NCI-H2107 (cell line): ENCODE data around the gene CD63.
"Not testable (repeated sequence)": the region's sequence is repeated elsewhere in the genome, so short reads cannot be mapped to it uniquely, and the experiment has no call there.

Source experiments
- DNase-seq: peaks from one replicate; lab custom pipeline; 2025; lab: John Stamatoyannopoulos, UW

The CD63 gene

DNA sequence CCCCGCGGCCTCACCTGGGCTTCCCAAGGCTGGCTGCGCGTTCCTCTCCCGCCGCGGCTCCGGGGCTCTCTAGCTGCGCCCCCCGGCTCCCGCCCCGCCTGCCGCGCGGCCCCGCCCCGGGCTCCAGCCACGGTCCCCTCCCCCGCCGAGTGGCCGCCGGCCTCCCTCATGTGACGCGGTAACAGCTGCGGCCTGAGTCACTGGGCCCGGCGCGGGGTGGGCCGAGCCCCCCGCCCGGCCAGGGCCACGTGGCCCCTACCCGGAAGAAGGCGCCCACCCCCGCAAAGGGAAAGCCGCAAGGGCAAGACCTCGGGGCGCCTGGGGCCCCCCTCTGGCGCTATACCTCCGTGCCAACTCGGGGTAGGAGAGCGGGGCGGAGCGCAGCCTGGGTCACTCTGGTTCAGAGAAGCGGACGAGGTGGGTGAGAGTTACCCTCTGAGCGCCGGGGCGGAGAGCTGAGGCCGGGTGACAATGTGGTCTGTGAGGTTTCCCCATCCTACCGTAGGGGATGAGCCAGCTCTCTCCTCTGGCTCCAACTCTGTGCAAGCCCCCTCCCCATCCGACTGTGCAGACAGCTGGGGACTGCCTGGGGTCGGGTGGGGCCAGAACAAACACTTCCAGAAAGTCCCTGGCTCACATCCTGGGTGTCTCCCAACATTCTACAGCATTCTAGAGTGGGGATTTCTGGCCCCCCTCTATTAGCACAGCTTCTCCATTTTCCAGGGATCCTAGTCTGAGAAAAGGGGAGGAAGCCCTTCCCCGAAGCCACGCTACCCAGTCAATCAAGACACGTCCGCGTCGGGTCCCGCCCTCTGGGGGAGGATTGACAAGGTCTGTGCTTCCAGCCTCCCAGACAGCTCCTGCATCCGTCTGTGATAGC, at the start of gene CD63:
Gene CD63 (minus strand): TSS at position 71 of the 880 bp plus-strand sequence. CDS start 668 bp downstream, outside the sequence.
- DNase-seq: peak; percentile 86

DNA sequence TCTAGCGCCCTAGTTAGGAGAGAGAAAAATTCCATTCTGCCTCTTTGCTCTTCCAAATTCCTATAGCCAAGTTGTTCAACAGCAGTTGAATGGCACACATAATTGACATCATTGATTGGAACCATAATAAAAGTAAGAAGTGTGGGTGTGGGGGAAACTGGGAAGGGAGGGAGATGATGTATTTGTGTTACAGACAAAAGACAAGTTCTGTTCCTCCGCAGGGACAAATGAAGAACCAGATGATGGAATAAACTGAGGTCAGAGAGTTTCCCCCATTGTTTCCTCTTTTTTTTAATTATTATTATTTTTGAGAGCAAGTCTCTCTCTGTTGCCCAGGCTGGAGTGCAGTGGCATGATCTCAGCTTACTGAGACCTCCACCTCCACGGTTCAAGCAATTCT, 49.0 kb upstream of the CD63 start:
- no peak for DNase-seq

GRCh38 chr12:55771736-55772135, 42.9 kb upstream of the CD63 start:
- DNase-seq: no peak

DNA sequence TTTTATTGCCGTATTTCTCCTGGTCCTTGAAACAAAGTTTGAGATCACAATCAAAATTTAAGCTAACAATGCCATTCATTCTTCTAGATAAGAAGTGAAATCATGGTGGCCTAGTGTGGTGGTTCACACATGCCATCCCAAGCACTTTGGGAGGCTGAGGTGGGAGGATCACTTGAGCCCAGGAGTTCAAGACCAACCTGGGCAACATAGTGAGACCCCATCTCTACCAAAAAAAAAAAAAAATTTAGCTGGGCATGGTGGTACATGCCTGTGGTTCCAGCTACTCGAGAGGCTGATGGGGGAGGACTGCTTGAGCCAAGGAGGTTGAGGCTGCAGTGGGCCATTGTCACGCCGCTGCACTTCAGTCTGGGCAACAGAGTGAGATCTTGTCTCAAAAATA, 38.3 kb upstream of the CD63 start:
- DNase-seq: no peak

- DNase-seq: no peak
Measured at GRCh38 chr12:55765736-55766290, 37.0 kb upstream of the CD63 start.

DNA sequence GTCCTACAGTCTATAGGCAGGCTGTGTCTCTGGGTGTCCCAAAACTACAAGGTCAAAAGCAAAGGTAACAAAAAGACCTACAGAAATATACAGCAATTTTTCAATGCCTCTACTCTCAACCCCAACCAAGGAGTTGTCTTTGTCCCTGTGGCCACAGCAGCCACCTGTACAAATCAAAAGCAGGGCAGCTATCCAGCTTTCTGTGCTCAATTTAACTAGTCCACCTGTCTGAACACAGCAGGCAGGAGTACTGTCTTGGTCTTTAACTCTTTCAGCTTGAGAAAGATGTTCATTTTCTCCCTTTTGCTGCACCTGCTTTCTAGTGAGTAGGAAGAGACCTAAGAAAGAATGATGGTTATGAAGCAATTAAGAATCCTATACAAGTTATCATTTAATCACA, 33.8 kb upstream of the CD63 start:
- DNase-seq: no peak

DNA sequence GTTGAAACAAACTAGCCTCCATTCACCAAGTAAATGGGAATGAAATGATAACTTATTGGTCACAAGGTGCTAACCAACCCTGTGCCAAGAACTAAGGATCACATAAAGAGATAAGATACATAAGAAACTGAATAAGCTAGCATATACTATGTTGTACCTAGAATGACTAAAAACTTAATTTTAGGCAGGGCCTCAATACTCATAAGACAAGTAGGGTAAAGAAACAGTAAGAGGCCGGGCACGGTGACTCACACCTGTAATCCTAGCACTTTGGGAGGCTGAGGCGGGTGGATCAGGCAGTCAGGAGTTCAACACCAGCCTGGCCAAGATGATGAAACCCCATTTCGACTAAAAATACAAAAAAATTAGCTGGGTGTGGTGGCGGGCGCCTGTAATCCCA, 31.9 kb upstream of the CD63 start:
- no peak for DNase-seq

- DNase-seq: not testable (repeated sequence)
Measured at GRCh38 chr12:55758575-55758974, 29.8 kb upstream of the CD63 start.

- no peak for DNase-seq
Measured at GRCh38 chr12:55757701-55758100, 28.9 kb upstream of the CD63 start.

- DNase-seq: no peak
Measured at GRCh38 chr12:55755246-55755645, 26.4 kb upstream of the CD63 start.

DNA sequence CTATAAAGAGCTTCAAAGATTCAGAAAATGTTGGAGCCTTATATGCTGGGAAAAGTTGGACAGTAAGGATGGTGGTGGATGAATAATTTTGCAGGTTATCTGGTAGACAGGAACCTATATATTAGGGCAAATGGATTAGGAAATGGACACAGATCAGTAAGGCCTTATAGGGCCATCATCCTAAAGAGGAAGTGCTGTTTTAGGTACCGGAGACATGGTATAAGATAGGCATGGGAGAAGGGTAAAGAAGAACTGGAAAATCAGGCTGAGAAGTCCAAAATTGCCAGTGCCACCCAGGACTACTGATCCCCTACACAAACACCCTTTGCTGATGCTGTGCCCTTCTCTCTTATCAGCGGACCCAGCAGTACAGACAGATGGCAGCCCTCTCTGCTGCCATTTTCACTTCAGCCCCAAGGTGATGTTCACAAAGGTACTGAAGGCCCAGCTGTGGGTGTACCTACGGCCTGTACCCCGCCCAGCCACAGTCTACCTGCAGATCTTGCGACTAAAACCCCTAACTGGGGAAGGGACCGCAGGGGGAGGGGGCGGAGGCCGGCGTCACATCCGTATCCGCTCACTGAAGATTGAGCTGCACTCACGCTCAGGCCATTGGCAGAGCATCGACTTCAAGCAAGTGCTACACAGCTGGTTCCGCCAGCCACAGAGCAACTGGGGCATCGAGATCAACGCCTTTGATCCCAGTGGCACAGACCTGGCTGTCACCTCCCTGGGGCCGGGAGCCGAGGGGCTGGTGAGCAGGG, 19.6 kb upstream of the CD63 start:
- DNase-seq: no peak

- no peak for DNase-seq
Measured at GRCh38 chr12:55746913-55747231, 18.1 kb upstream of the CD63 start.

GRCh38 chr12:55746174-55746912, 17.5 kb upstream of the CD63 start:
- DNase-seq: no peak

- peak; percentile 79 for DNase-seq
Measured at GRCh38 chr12:55745361-55746173, 16.8 kb upstream of the CD63 start.

DNA sequence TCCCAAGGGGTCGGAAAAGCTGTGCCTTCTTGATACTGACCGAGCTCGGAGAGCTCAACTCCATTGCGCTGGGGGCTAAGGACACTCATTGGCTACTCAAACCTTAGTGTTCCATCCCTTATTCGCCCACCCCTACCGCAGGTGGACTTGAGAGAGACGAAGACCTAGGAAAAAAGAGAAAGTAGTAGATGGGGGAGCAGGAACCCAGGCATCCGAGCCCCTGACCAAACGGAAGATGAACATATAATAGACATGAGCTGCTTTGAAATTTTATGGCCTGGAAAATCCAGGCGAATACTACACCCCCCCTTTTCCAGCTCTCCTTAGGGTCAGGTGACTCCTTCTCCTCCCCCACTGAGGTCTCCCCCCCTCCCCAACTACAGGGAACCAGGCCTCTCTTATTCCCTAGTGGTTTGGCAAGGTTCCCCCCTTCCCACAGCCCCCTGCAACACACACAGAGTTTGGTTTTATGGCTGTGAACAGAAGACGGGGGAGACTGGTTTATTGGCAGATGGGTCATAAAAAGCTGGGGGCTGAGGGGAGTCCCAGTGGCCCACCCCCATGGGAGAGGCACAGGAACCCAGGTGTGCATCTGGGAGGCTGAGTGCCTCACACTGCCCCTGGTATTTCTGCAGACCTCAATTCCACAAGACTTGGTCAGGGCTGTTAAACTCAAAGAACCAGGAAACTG, 15.7 kb upstream of the CD63 start:
- no peak for DNase-seq

- DNase-seq: no peak
Measured at GRCh38 chr12:55743406-55744339, 14.9 kb upstream of the CD63 start.

DNA sequence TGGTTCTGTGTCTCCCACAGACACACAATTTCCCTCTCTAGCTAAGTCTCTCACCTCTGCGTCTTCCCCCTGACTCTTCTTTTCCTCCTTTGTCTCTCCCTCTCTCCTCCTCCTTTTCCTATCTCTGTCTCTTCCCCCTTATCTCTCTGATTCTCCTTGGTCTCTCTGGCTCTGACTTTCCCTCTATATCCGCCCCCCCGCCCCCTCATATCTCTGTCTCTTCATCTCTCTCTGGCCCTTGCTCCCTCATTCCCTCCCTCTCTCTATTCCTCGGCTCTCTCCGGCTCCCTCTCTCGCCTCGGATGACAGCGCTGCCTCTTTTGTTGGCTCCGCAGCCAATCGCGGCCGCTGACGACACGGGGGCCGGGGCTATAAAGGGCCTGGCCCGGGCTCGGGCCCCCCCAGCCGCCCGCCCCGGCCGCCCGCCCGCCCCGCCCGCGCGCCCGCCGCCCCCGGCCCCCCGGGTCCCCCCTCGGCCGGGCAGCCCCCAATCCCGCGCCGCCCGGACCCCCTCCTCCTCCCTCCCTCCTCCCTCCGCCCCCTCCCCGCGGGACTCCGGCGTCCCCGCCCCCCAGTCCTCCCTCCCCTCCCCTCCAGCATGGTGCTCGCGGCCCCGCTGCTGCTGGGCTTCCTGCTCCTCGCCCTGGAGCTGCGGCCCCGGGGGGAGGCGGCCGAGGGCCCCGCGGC, 14.1 kb upstream of the CD63 start, which contains the start of gene GDF11:
Gene GDF11 (plus strand): TSS at position 404 of the 687 bp plus-strand sequence. CDS start 195 bp downstream, at position 599.
- peak; percentile 78 for DNase-seq

- DNase-seq: no peak
Measured at GRCh38 chr12:55741931-55742680, 13.3 kb upstream of the CD63 start.
